GM13976 (cell line): Measurements from ENCODE around the gene STK32B.

Source experiments
- DNase-seq: peaks from one replicate; pipeline ENCODE4 v3.0.0; 2012; ENCODE audit warnings: low spot score
- in situ Hi-C: fragments of 300-500 bp; cut with MboI; formaldehyde crosslinking; loops from one replicate; pipeline ENCODE4 v1.12.0; 2022; ENCODE audit warnings: low sequenced_read_pairs, mixed read lengths, inconsistent platforms; ENCODE audit not compliant: unreplicated experiment
- TF ChIP-seq, protein P1 (sequence below): IDR thresholded peaks from 2 replicates; pipeline ENCODE4 v1.5.1; 2012; ENCODE audit warnings: borderline replicate concordance, mild to moderate bottlenecking; ENCODE audit not compliant: insufficient read depth; ENCODE audit errors: extremely low read depth, missing control alignments, control extremely low read depth

The STK32B gene

DNA sequence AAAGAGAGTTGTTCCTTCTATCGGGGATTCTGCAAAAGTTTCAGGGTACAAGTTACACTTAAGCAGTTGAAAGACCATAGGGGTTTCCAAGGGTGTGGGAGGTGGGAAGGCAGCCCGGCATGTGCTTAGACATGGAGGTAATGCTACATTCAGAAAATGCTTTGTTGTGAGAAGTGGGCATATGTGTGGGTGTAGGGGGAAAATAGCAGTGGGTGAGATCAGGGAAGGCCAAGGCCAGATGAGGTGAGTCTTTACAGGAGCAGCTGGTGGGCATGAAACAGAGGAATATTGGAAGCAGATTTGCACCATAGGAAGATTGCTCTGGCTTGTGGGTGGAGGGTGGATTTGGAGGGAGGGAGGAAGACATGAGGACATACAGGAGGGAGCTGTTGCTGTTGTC is 40.3 kb upstream of the STK32B start:
- in situ Hi-C loops = no loop called here
- DNase-seq = no peak
- TF ChIP-seq, protein P1, sequence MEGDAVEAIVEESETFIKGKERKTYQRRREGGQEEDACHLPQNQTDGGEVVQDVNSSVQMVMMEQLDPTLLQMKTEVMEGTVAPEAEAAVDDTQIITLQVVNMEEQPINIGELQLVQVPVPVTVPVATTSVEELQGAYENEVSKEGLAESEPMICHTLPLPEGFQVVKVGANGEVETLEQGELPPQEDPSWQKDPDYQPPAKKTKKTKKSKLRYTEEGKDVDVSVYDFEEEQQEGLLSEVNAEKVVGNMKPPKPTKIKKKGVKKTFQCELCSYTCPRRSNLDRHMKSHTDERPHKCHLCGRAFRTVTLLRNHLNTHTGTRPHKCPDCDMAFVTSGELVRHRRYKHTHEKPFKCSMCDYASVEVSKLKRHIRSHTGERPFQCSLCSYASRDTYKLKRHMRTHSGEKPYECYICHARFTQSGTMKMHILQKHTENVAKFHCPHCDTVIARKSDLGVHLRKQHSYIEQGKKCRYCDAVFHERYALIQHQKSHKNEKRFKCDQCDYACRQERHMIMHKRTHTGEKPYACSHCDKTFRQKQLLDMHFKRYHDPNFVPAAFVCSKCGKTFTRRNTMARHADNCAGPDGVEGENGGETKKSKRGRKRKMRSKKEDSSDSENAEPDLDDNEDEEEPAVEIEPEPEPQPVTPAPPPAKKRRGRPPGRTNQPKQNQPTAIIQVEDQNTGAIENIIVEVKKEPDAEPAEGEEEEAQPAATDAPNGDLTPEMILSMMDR = no peak

DNA sequence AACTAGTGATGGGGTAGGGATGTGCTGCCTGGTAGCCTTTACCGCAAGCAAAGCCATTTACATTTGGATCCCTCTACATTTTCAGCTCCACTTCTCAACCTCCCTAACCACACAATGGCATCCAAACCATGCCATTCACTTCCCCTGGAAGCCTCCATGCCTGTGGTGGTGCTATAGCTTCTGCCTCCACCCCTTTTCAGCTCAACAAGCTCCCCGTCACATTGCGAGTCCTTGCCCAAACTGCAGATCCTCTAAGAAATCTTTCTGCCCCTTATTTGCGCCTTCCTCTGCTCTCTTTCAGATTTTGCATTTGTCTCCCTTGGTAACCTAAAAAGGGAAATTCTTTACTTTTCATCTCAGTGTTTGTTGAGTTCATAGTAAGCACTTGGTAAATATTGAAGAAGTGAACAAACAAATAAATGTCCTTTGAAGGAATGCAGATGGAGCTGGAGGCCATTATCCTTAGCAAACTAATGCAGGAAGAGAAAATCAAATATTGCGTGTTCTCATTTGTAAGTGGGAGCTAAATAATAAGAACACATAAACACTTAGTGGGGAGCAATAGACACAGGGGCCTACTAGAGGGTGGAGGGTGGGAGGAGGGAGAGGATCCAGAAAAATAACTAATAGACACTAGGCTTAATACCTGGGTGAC is 38.9 kb upstream of the STK32B start:
- in situ Hi-C loops = no loop called here
- DNase-seq = no peak
- TF ChIP-seq, protein P1 = no peak

DNA sequence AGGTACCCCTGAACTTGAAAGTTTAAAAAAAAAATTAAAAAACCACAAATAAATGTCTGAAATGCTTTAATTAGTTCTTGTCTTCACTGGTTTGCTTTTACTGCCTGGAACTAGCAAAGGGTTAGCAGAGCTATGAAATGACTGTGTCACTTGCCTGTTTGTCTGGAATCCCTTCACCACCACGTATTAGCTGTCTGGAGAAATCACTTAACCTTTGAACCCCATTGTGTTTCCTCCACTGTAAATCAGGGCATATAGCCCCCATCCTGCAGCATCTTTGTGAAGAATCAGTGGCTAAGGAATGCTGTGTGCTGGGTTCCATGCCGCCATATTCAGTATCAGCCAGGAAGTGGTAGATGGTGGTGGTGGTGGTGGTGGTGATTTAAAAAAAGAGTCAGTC is 38.3 kb upstream of the STK32B start:
- TF ChIP-seq, protein P1 = no peak
- DNase-seq = no peak
- in situ Hi-C loops = no loop called here

DNA sequence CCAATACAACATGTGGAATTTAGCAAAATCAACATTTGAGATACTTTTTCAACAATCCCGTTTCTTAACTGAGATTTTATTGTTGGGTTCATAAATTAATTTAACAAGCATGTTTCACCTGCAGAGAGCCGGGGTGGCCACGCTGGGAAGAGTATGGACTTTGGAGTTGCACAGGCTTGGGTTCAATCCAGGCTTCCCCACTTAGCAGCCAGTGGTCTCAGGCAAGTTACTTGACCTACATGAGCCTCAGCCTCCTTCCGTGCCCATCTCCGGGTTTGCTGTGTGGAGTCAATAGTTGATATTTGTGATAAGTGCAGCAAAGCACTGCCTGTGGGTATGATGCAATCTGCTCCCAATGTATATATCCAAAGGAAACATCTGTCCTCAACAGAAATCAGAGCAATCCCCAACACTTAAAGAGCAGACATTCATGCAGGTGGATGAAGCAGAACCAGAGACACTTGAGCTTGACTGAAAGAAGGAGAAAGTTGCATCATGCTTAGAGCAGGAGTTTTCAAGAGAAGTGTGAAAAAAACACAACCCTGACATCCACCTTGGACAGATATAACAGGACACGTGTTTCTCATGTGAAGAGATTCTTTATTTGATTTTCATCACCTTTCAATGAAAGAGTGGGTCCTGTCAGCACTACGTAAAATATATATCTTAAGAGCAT is 37.1 kb upstream of the STK32B start:
- DNase-seq = no peak
- TF ChIP-seq, protein P1 = no peak

DNA sequence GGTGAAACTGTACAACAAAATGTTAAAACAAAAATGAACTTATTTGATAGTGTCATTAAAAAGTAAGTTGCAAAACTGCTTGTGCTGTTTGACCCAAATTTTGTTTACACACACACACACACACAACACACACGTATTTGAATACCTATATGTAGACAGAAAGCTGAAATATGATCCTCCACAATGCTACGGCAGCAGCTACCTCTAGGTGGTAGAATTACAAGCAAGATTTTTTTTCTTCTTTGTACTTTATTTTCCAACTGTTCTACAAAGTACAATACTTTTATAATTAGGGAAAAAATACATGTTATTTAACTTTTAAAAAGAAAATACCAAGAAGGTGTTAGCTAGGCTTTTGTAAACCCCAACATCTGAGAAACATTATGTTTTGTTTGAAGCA is 33.2 kb upstream of the STK32B start:
- no peak for DNase-seq
- TF ChIP-seq, protein P1 = no peak
- in situ Hi-C loops = no loop called here

More for the DNA sequence above, 37.1 kb upstream of the STK32B start:
- in situ Hi-C loops = no loop called here

DNA sequence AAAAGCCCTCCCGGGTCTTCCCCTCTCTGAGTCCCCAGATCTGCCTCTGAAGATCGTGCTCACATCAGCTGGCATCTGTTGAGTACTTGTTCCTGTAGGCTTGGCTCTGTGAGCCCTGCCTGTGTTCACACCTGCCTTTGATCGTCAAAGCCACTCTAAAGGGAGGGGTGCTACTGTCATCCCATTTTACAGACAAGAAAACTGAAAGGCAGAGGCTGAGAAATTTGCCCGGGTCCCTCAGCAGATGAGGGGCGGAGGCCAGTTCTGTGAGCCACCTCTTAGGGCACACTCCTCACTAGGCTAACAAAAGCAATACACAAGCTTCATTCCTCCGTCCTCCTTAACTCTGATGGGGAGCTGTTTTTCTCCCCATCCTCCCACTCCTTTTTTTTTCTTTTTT is 32.7 kb upstream of the STK32B start:
- no peak for DNase-seq
- TF ChIP-seq, protein P1 = no peak
- in situ Hi-C loops = no loop called here
